Skeletal muscle cell (primary cell): ENCODE data around the gene MTG2.

Source experiments
- DNase-seq: peaks from one replicate; pipeline ENCODE4 v3.0.0-alpha.2; 2010; ENCODE audit warnings: low read depth
- H3K4me3 ChIP-seq: 2 replicates; pipeline ENCODE4 v1.5.1; 2011; ENCODE audit warnings: low read depth, mild to moderate bottlenecking, control low read depth, low read length, moderate library complexity

MTG2 gene

GRCh38 chr20:62239278-62239879 lies 56.6 kb downstream of the MTG2 start:
- no peak for DNase-seq
- peak overlapping the region; percentile 72 for H3K4me3 ChIP-seq

DNA sequence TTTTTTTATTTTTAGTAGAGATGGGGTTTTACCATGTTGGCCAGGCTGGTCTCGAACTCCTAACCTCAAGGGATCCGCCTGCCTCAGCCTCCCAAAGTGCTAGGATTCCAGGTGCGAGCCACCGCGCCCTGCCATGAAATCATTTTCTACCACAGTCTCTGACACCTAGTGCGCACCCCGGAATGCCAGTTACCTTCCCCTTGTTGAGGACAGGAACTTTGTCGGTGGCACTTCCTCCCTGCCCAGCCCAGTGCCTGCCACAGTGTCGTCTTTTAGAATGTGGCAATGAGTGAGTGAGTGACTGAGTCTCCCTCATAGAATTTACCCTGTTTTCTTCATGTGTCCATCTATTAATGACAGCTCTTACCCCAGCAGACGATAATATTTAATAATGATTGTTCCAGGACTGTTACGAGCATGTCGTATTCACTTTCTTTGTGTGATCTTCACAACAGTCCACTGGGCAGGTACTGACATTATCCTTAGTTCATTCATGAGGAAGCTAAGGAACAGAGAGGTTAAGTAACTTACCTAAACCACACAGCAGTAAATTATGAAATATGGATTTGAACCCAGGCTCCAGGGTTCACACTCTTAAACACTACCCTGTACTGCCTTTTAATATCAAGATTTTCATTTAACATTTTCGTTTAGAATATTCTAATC lies 57.3 kb downstream of the MTG2 start:
- no peak overlapping the region for H3K4me3 ChIP-seq
- DNase-seq = no peak

DNA sequence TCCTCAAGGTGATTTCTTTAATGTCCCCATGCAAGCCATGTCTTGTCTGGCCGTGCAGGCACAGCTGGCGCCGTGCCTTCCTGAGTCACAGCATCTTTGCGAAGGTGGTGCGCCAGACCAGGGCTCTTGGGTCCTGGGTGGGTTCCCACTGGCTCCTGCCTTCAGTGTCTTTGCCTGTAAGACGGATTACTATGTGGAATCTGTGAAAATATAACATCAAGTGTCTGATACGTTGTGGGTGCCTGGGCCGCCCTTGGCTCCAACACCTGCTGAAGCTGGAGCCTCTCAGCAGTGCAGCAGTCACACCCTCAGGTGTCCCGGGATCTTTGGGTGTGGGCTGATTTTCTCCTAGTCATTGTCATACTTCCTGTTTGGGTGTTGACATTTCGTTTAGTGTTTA lies 58.7 kb downstream of the MTG2 start:
- no peak overlapping the region for H3K4me3 ChIP-seq
- no peak for DNase-seq

DNA sequence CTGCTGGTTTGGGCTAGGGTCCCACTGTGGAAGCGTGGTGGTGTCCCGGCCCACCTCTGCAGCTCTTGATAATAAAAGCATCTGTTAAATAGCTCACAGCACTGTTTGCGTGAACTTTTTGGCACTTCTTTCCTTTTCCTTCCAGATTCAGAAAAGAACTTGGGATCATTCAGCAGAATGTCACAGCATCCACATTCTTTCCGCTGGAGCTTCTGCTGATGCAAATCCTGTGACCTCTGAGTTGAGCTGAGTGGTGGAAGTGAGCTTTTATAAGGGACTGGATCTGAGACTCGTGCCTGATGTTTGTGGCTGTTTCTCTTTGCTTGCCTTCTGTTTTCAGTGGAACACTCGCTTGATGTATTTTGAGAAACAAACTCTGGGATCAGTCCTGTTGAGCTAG lies 59.3 kb downstream of the MTG2 start:
- H3K4me3 ChIP-seq = no peak overlapping the region
- DNase-seq = no peak

DNA sequence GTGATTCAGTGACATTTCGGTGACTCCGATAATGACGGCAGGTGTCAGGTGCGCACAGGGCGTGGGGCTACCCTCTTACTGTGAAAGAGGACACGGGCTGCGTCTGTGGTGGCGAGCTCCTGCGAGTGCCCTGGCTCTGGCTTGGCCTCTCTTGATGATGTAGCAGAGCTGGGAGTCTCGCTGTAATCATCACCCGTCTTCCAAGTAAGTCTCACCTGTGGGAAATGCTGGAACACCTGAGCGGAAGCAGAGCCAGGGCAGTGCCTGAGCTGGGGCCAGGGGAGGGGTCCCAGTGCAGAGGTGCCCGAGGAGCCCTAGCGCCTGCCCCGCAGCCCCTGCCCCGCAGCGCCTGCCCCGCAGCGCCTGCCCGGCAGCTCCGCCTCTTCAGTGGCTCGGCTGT lies 60.3 kb downstream of the MTG2 start:
- H3K4me3 ChIP-seq = no peak overlapping the region
- no peak for DNase-seq

GRCh38 chr20:62243906-62244515 lies 61.2 kb downstream of the MTG2 start:
- H3K4me3 ChIP-seq = no peak overlapping the region
- no peak for DNase-seq

DNA sequence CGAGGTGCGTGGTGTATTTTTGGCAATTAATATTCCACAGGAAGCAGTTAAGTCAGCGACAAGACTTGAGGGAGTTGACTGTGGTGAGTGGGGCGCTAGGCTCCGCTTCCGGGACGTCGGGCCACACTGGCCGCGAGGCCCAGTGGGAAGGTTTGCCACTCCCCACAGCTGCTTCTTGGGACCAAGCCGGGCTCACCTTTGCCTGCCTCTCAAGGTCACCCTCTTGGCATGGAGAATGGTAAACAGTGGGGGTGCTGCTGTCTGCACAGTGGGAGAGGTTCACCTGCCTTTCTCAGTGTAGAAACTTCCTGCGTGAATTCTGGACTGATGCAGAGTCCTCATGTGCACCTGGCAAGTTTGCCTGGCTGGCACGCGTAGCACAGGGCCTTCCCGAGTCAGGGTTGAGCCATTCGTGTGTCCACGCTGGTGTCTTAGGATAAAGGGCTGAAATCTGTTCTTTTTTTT lies 61.8 kb downstream of the MTG2 start:
- DNase-seq = no peak
- no peak overlapping the region for H3K4me3 ChIP-seq

GRCh38 chr20:62245911-62246280 lies 63.1 kb downstream of the MTG2 start:
- no peak for DNase-seq
- H3K4me3 ChIP-seq = no peak overlapping the region

- H3K4me3 ChIP-seq = no peak overlapping the region
Measured at GRCh38 chr20:62246431-62246830, 63.6 kb downstream of the MTG2 start.

GRCh38 chr20:62246872-62247652 lies 64.2 kb downstream of the MTG2 start:
- no peak for DNase-seq
- H3K4me3 ChIP-seq = no peak overlapping the region

More at GRCh38 chr20:62246431-62246830, 63.6 kb downstream of the MTG2 start:
- no peak for DNase-seq

- no peak for DNase-seq
- no peak overlapping the region for H3K4me3 ChIP-seq
Measured at GRCh38 chr20:62248890-62249560, 66.2 kb downstream of the MTG2 start.

GRCh38 chr20:62252342-62252966 lies 69.6 kb downstream of the MTG2 start:
- DNase-seq = no peak
- no peak overlapping the region for H3K4me3 ChIP-seq
